K562 (cell line): ENCODE results near the gene ZNF346. TPM values are rescaled to one million over a fixed set of nuclear protein-coding genes. Genes with fewer than 3 reads are reported as not detected.

Experiments
- CHD1 ChIP-seq: fragments of 200-600 bp; sonication (generic); IDR thresholded peaks from one replicate; pipeline ENCODE4 v1.6.1; 2012; ENCODE audit warnings: mild to moderate bottlenecking, moderate library complexity, low read length, inconsistent platforms
- CHD2 ChIP-seq: IDR thresholded peaks from 2 replicates; pipeline ENCODE4 v1.6.1; 2011; ENCODE audit warnings: low read depth, low read length
- DACH1 ChIP-seq: fragments of 450-650 bp; IDR thresholded peaks from 2 replicates; pipeline ENCODE4 v1.6.1; 2018; ENCODE audit not compliant: partially characterized antibody
- EP400 ChIP-seq: fragments of 450-650 bp; IDR thresholded peaks from 2 replicates; pipeline ENCODE4 v1.6.1; 2017; ENCODE audit warnings: antibody characterized with exemption, mild to moderate bottlenecking, moderate library complexity
- HSF4 ChIP-seq: fragments of 250-450 bp; sonication (Bioruptor Pico); IDR thresholded peaks from 2 replicates; pipeline ENCODE4 v2.1.2; 2022; ENCODE audit warnings: mild to moderate bottlenecking, moderate library complexity, borderline replicate concordance
- L3MBTL2 ChIP-seq: fragments of 450-650 bp; IDR thresholded peaks from 2 replicates; pipeline ENCODE4 v1.6.1; 2016; ENCODE audit warnings: mild to moderate bottlenecking, moderate library complexity
- MAFG ChIP-seq: fragments of 450-650 bp; conservative IDR thresholded peaks from 2 replicates; pipeline ENCODE4 v1.6.1; 2016; ENCODE audit warnings: missing genetic modification characterization, missing compliant biosample characterization
- MBD2 ChIP-seq: sonication (generic); IDR thresholded peaks from 2 replicates; pipeline ENCODE4 v1.6.1; 2016; ENCODE audit warnings: low read depth, borderline replicate concordance
- MCM3 ChIP-seq: fragments of 450-650 bp; IDR thresholded peaks from 2 replicates; pipeline ENCODE4 v1.6.1; 2016
- MCM7 ChIP-seq, 2 experiments: fragments of 450-650 bp; IDR thresholded peaks; 2 replicates each; pipeline ENCODE4 v1.6.1; 2016 to 2018
- OTX1 ChIP-seq: fragments of 450-650 bp; formaldehyde crosslinking; IDR thresholded peaks from 2 replicates; pipeline ENCODE4 v1.4.0; 2022; ENCODE audit warnings: mild to moderate bottlenecking
- PHTF2 ChIP-seq: fragments of 250-450 bp; sonication (Bioruptor Pico); IDR thresholded peaks from 2 replicates; pipeline ENCODE4 v1.5.0; 2021; ENCODE audit warnings: mild to moderate bottlenecking
- SAFB2 ChIP-seq: fragments of 200-400 bp; formaldehyde crosslinking; IDR thresholded peaks from 2 replicates; pipeline ENCODE4 v1.6.1; 2018; ENCODE audit warnings: borderline replicate concordance, low read length, low read depth, moderate library complexity; ENCODE audit not compliant: severe bottlenecking
- SOX6 ChIP-seq: fragments of 450-650 bp; IDR thresholded peaks from 2 replicates; pipeline ENCODE4 v1.6.1; 2014; ENCODE audit warnings: mild to moderate bottlenecking
- TRIM24 ChIP-seq, 2 experiments: fragments of 450-650 bp; IDR thresholded peaks; 2 replicates each; pipeline ENCODE4 v1.6.1; 2016
- ZFP30 ChIP-seq: fragments of 250-450 bp; sonication (Bioruptor Pico); IDR thresholded peaks from 2 replicates; pipeline ENCODE4 v1.8.0; 2022; ENCODE audit warnings: moderate library complexity, mild to moderate bottlenecking, inconsistent platforms, borderline replicate concordance
- ZNF57 ChIP-seq: fragments of 450-650 bp; formaldehyde crosslinking; IDR thresholded peaks from 2 replicates; pipeline ENCODE4 v1.4.0; 2020; ENCODE audit warnings: mild to moderate bottlenecking, moderate library complexity
- ZNF778 ChIP-seq: fragments of 450-650 bp; formaldehyde crosslinking; IDR thresholded peaks from 2 replicates; pipeline ENCODE4 v1.4.0; 2020; ENCODE audit warnings: mild to moderate bottlenecking, moderate library complexity
- polyA plus RNA-seq, 8 experiments: library from polyadenylated mRNA; depleted of rRNA in 4 of 8; stranded (reverse) in 5 of 8; unstranded in 3 of 8; fragments of >200 nt; fragmentation: Nextera tagmentation in 2 of 8; fragmentation: Illumina TruSeq in 1 of 8; extraction: Ambion mirVana in 2 of 8; extraction: Trizol in 1 of 8; gene quantifications; 2 replicates each; pipeline versions ENCODE4 v1.2.1 to v1.2.3, GENCODE V29; 2011 to 2014; ENCODE audit warnings: inconsistent platforms in 1 of 8, missing spikeins in 1 of 8
- total RNA-seq, 7 experiments: library from RNA; depleted of rRNA in 6 of 7; stranded (reverse); fragments of >200 nt in 6 of 7; fragmentation: Illumina TruSeq in 2 of 7; extraction: Trizol in 2 of 7; gene quantifications; 2 replicates each; pipeline versions ENCODE4 v1.2.1 to v1.2.3, GENCODE V29; 2011 to 2021; ENCODE audit warnings: low replicate concordance in 1 of 7
- TF ChIP-seq, protein P1 (sequence below): sonication (generic); formaldehyde crosslinking; IDR thresholded peaks from 2 replicates; pipeline ENCODE4 v1.8.0; 2022; ENCODE audit warnings: mild to moderate bottlenecking, missing genetic modification reagents
- TF ChIP-seq, protein P2 (sequence below), 2 experiments: fragments of 150-350 bp in 1 of 2; IDR thresholded peaks; 2 replicates each; pipeline ENCODE4 v1.6.1; 2012 to 2016; ENCODE audit warnings: low read depth in 2 of 2, low read length in 2 of 2, mild to moderate bottlenecking in 1 of 2, moderate library complexity in 1 of 2
- TF ChIP-seq, protein P3 (sequence below): fragments of 250-450 bp; sonication (Bioruptor Pico); IDR thresholded peaks from 2 replicates; pipeline ENCODE4 v1.5.0; 2021
- TF ChIP-seq, protein P4 (sequence below): fragments of 450-650 bp; IDR thresholded peaks from 2 replicates; pipeline ENCODE4 v1.6.1; 2016; ENCODE audit warnings: low read depth, mild to moderate bottlenecking, moderate library complexity
- TF ChIP-seq, protein P5 (sequence below): fragments of 450-650 bp; formaldehyde crosslinking; IDR thresholded peaks from 2 replicates; pipeline ENCODE4 v1.4.0; 2020; ENCODE audit warnings: mild to moderate bottlenecking, moderate library complexity

ZNF346 gene
- total and polyA plus RNA-seq, 9 of the 15 experiments (the other 6 are each of a cell fraction or from before 2014, with no cell fraction given) = 5.0 to 25.1 (median 20.1) TPM

DNA sequence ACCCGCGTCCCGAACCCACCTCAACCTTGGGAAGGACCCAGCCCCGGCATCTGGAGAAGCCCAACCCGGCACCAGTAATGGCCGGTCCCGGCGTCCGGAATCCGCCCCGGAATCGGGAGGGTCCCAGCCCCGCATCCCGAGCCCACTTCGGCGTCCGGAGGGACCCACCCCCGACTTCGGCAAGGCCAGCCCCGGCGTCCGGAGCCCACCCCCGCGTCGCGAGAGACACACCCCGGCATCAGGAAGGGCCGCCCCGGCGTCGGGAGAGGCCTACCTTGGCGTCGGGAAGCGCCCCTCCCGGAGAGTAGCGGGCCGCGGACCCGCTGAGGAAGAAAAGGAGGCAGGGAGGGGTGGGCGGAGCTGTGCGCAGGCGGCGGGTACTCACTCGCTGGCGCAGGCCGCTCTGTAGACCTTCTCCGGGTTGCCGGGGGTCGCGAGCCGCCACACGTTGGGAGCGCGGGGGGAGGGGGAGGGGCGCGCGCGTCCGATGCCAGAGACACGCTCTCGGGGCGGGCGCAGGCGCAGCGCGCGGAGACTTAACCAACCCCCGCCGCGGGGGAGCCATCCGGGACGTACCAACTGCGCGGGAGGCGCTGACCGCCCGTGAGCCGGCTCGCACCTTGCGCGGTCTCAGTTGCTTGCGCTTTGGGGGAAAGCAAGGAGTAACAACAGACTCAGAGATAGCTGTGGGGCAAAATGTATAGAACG lies 16.1 kb upstream of the ZNF346 start, which contains the start of gene UIMC1 (continued):
- TF ChIP-seq, protein P1, sequence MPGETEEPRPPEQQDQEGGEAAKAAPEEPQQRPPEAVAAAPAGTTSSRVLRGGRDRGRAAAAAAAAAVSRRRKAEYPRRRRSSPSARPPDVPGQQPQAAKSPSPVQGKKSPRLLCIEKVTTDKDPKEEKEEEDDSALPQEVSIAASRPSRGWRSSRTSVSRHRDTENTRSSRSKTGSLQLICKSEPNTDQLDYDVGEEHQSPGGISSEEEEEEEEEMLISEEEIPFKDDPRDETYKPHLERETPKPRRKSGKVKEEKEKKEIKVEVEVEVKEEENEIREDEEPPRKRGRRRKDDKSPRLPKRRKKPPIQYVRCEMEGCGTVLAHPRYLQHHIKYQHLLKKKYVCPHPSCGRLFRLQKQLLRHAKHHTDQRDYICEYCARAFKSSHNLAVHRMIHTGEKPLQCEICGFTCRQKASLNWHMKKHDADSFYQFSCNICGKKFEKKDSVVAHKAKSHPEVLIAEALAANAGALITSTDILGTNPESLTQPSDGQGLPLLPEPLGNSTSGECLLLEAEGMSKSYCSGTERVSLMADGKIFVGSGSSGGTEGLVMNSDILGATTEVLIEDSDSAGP (CRISPR knock-in tag) = no peak
- peak; percentile 89 for TF ChIP-seq EP400
- TF ChIP-seq, protein P2, sequence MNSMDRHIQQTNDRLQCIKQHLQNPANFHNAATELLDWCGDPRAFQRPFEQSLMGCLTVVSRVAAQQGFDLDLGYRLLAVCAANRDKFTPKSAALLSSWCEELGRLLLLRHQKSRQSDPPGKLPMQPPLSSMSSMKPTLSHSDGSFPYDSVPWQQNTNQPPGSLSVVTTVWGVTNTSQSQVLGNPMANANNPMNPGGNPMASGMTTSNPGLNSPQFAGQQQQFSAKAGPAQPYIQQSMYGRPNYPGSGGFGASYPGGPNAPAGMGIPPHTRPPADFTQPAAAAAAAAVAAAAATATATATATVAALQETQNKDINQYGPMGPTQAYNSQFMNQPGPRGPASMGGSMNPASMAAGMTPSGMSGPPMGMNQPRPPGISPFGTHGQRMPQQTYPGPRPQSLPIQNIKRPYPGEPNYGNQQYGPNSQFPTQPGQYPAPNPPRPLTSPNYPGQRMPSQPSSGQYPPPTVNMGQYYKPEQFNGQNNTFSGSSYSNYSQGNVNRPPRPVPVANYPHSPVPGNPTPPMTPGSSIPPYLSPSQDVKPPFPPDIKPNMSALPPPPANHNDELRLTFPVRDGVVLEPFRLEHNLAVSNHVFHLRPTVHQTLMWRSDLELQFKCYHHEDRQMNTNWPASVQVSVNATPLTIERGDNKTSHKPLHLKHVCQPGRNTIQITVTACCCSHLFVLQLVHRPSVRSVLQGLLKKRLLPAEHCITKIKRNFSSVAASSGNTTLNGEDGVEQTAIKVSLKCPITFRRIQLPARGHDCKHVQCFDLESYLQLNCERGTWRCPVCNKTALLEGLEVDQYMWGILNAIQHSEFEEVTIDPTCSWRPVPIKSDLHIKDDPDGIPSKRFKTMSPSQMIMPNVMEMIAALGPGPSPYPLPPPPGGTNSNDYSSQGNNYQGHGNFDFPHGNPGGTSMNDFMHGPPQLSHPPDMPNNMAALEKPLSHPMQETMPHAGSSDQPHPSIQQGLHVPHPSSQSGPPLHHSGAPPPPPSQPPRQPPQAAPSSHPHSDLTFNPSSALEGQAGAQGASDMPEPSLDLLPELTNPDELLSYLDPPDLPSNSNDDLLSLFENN (IDR thresholded peaks at IDR 0.05; ENCODE audit: low read depth in 2 of 2, low read length in 2 of 2) = peak in 1 of 2 experiments; percentile 75; a peak in 2 of 4 replicates
- no peak for TF ChIP-seq ZFP30 (CRISPR knock-in tag)
- peak; percentile 57 for TF ChIP-seq CHD2
- TF ChIP-seq OTX1 (CRISPR knock-in tag) = no peak
- TF ChIP-seq TRIM24 (IDR thresholded peaks at IDR 0.05) = no peak; a peak in 2 of 4 replicates
- TF ChIP-seq CHD1 = no peak
- TF ChIP-seq, protein P3, sequence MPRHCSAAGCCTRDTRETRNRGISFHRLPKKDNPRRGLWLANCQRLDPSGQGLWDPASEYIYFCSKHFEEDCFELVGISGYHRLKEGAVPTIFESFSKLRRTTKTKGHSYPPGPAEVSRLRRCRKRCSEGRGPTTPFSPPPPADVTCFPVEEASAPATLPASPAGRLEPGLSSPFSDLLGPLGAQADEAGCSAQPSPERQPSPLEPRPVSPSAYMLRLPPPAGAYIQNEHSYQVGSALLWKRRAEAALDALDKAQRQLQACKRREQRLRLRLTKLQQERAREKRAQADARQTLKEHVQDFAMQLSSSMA (CRISPR knock-in tag) = no peak; the same call in 1 of the 2 replicates
- TF ChIP-seq MCM7 (IDR thresholded peaks at IDR 0.05) = no peak
- no peak for TF ChIP-seq HSF4 (CRISPR knock-in tag)
- no peak for TF ChIP-seq SAFB2
- TF ChIP-seq DACH1 = no peak
- peak; percentile 63 for TF ChIP-seq L3MBTL2
- no peak for TF ChIP-seq PHTF2 (CRISPR knock-in tag)
- peak; percentile 96 for TF ChIP-seq MBD2
- TF ChIP-seq MAFG (tag) = no peak
- TF ChIP-seq ZNF57 = no peak
- TF ChIP-seq, protein P4, sequence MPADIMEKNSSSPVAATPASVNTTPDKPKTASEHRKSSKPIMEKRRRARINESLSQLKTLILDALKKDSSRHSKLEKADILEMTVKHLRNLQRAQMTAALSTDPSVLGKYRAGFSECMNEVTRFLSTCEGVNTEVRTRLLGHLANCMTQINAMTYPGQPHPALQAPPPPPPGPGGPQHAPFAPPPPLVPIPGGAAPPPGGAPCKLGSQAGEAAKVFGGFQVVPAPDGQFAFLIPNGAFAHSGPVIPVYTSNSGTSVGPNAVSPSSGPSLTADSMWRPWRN = 0 out of 2 replicates have a peak, but pooled peaks have one; percentile 11
- TF ChIP-seq, protein P5, sequence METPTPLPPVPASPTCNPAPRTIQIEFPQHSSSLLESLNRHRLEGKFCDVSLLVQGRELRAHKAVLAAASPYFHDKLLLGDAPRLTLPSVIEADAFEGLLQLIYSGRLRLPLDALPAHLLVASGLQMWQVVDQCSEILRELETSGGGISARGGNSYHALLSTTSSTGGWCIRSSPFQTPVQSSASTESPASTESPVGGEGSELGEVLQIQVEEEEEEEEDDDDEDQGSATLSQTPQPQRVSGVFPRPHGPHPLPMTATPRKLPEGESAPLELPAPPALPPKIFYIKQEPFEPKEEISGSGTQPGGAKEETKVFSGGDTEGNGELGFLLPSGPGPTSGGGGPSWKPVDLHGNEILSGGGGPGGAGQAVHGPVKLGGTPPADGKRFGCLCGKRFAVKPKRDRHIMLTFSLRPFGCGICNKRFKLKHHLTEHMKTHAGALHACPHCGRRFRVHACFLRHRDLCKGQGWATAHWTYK = no peak; the same call in 1 of the 2 replicates
- TF ChIP-seq SOX6 = peak; percentile 77
- TF ChIP-seq ZNF778 (CRISPR knock-in tag) = no peak
- no peak for TF ChIP-seq MCM3
